ENCODE results near the gene ASB13. TPM values are rescaled to one million over a fixed set of nuclear protein-coding genes. Genes with fewer than 3 reads are reported as not detected.

The ASB13 gene
- polyA plus RNA-seq, 1 of the 3 experiments (the other 2 are of a cell fraction), result 9.2 TPM

DNA sequence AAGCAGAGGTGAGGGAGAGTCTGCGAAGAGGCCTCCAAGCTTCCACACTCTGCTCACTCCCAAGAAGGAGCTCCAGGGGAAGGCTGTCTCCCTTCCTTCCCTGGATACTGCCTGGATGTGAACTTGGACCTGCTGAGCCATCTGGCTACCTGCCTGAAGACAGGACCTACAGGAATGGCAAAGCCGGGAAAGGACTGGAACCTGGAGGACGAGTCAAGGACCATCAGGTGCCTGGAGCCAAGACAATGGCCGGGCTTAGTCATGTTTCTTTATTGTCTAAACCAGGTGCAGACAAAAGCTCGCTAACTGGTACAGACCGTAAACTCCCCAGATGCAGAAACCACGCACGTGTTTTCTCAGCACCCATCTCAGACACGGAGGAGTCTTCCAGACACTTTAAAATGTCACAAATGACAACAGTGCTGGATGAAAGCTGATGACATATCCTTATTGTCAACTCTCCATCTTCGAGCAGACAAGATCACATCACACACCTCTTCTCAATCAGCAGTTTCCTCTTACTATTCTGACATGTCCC is 12.1 kb downstream of the ASB13 start:
- Histone ChIP-seq H3K9me2 (no peaks in the 10 kb centered on the region), H3K4me2 (no peak overlapping the region), H3K79me2 (ENCODE audit: insufficient read depth) (0 out of 2 replicates have a peak, but pooled peaks cover 3% of the 10 kb centered on the region), H3K4me3 (ENCODE audit: low read depth in 2 of 2, low read length in 1 of 2) (no peak overlapping the region), H3F3A (replicated peaks; ENCODE audit: insufficient read depth) (no peaks in the 10 kb centered on the region), H3K4me1 (ENCODE audit: control insufficient read depth in 1 of 2, insufficient read depth in 2 of 2, low read depth in 1 of 2, low read length in 1 of 2) (no peaks in the 10 kb centered on the region; a peak in 1 of 4 replicates), H3K27ac (ENCODE audit: low read depth in 2 of 2, low read length in 1 of 2) (no peak overlapping the region), H4K20me1 (ENCODE audit: insufficient read depth) (no peaks in the 10 kb centered on the region), H2AFZ (ENCODE audit: low read depth) (no peak overlapping the region), H3K9me3 (no peaks in the 10 kb centered on the region), H3K36me3 (replicated peaks in 1 of 2; ENCODE audit: control insufficient read depth in 1 of 2, insufficient read depth in 2 of 2, low read length in 1 of 2) (no peaks in the 10 kb centered on the region), H3K27me3 (ENCODE audit: insufficient read depth) (no peaks in the 10 kb centered on the region), H3K9ac (no peak overlapping the region)
- no peak for DNase-seq
- CTCF ChIA-PET, result interaction anchor here (0.8 to 1.0 kb wide), 2 partner anchors 25 to 212 kb away, joined by 3 to 4 read pairs; no protein-coding TSS in a partner anchor
- TF ChIP-seq FOXM1 (IDR thresholded peaks at IDR 0.05; ENCODE audit: low read depth) (no peak), TEAD4 (IDR thresholded peaks at IDR 0.05; ENCODE audit: borderline replicate concordance, insufficient read depth) (no peak), EP300 (IDR thresholded peaks at IDR 0.05; ENCODE audit: borderline replicate concordance in 1 of 2, low read depth in 1 of 2, low read length in 1 of 2) (no peak), JUND (IDR thresholded peaks at IDR 0.05) (no peak), NRF1 (IDR thresholded peaks at IDR 0.05; ENCODE audit: low read depth, low read length) (no peak), CHD2 (IDR thresholded peaks at IDR 0.05; ENCODE audit: low read length, partially characterized antibody) (no peak), EZH2phosphoT487 (IDR thresholded peaks at IDR 0.05; ENCODE audit: borderline replicate concordance, low read depth) (no peak), ELF1 (IDR thresholded peaks at IDR 0.05) (no peak)
- TF ChIP-seq, protein P1, sequence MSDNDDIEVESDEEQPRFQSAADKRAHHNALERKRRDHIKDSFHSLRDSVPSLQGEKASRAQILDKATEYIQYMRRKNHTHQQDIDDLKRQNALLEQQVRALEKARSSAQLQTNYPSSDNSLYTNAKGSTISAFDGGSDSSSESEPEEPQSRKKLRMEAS (IDR thresholded peaks at IDR 0.05; ENCODE audit: low read depth), result no peak
- TF ChIP-seq, protein P2, sequence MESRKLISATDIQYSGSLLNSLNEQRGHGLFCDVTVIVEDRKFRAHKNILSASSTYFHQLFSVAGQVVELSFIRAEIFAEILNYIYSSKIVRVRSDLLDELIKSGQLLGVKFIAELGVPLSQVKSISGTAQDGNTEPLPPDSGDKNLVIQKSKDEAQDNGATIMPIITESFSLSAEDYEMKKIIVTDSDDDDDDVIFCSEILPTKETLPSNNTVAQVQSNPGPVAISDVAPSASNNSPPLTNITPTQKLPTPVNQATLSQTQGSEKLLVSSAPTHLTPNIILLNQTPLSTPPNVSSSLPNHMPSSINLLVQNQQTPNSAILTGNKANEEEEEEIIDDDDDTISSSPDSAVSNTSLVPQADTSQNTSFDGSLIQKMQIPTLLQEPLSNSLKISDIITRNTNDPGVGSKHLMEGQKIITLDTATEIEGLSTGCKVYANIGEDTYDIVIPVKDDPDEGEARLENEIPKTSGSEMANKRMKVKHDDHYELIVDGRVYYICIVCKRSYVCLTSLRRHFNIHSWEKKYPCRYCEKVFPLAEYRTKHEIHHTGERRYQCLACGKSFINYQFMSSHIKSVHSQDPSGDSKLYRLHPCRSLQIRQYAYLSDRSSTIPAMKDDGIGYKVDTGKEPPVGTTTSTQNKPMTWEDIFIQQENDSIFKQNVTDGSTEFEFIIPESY (IDR thresholded peaks at IDR 0.05; ENCODE audit: borderline replicate concordance, low read depth), result no peak
- TF ChIP-seq, protein P3, sequence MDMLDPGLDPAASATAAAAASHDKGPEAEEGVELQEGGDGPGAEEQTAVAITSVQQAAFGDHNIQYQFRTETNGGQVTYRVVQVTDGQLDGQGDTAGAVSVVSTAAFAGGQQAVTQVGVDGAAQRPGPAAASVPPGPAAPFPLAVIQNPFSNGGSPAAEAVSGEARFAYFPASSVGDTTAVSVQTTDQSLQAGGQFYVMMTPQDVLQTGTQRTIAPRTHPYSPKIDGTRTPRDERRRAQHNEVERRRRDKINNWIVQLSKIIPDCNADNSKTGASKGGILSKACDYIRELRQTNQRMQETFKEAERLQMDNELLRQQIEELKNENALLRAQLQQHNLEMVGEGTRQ (IDR thresholded peaks at IDR 0.05; ENCODE audit: borderline replicate concordance, low read depth, low read length), result no peak
- TF ChIP-seq, protein P4, sequence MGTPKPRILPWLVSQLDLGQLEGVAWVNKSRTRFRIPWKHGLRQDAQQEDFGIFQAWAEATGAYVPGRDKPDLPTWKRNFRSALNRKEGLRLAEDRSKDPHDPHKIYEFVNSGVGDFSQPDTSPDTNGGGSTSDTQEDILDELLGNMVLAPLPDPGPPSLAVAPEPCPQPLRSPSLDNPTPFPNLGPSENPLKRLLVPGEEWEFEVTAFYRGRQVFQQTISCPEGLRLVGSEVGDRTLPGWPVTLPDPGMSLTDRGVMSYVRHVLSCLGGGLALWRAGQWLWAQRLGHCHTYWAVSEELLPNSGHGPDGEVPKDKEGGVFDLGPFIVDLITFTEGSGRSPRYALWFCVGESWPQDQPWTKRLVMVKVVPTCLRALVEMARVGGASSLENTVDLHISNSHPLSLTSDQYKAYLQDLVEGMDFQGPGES (IDR thresholded peaks at IDR 0.05; ENCODE audit: low read depth, low read length), result no peak
- POLR2A ChIA-PET, result no interaction called here
- WGBS (ENCODE audit: low lambda C conversion rate), result 93% methylated on average over 10 of the region's 10 CpGs
